ENCODE measurements around the gene CRACR2A. TPM values are rescaled to one million over a fixed set of nuclear protein-coding genes. Genes with fewer than 3 reads are reported as not detected.

Gene CRACR2A
- total RNA-seq, 6 donors from 2014 or later = 5.5 to 19.9 (median 7.2) TPM

DNA sequence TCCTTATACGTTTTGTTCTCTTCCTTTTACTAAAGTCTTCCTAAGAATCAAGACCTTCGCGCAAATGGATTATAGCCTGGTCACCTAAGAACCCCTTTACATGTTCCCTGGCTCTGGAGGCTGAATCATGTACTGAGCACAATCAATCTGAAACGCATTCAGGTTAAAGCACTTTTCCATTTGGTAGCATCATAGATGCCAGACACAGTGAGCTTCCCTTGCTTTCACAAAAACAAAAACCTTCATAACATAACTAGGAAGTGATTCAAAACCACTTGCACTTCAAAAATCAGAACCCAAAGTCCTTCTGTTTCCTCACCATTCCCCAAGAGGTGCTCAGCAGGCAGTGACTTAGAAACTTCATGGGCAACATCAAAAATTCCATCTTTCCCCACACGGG, 105.4 kb downstream of the CRACR2A start:
- Histone ChIP-seq H3K4me3 (no peak overlapping the region), H3K27me3 (no peaks in the 10 kb centered on the region), H3K4me1 (no peaks in the 10 kb centered on the region), H3K9me3 (no peaks in the 10 kb centered on the region), H3K27ac (no peak overlapping the region), H3K36me3 (peaks cover 0 to 10% (median 2%) of the 10 kb centered on the region in 4 donors)
- no peak for DNase-seq
- 90 to 93% methylated on average over 5 of the region's 5 CpGs for WGBS, 2 donors
- TF ChIP-seq POLR2A (IDR thresholded peaks at IDR 0.05) = no peak
- TF ChIP-seq EP300 (IDR thresholded peaks at IDR 0.05) = no peak
- TF ChIP-seq, protein P1, sequence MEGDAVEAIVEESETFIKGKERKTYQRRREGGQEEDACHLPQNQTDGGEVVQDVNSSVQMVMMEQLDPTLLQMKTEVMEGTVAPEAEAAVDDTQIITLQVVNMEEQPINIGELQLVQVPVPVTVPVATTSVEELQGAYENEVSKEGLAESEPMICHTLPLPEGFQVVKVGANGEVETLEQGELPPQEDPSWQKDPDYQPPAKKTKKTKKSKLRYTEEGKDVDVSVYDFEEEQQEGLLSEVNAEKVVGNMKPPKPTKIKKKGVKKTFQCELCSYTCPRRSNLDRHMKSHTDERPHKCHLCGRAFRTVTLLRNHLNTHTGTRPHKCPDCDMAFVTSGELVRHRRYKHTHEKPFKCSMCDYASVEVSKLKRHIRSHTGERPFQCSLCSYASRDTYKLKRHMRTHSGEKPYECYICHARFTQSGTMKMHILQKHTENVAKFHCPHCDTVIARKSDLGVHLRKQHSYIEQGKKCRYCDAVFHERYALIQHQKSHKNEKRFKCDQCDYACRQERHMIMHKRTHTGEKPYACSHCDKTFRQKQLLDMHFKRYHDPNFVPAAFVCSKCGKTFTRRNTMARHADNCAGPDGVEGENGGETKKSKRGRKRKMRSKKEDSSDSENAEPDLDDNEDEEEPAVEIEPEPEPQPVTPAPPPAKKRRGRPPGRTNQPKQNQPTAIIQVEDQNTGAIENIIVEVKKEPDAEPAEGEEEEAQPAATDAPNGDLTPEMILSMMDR (IDR thresholded peaks at IDR 0.05) = no peak
- TF ChIP-seq POLR2AphosphoS5 (IDR thresholded peaks at IDR 0.05) = no peak
- no peak for ATAC-seq (ENCODE audit: low FRiP score in 2 of 2)

DNA sequence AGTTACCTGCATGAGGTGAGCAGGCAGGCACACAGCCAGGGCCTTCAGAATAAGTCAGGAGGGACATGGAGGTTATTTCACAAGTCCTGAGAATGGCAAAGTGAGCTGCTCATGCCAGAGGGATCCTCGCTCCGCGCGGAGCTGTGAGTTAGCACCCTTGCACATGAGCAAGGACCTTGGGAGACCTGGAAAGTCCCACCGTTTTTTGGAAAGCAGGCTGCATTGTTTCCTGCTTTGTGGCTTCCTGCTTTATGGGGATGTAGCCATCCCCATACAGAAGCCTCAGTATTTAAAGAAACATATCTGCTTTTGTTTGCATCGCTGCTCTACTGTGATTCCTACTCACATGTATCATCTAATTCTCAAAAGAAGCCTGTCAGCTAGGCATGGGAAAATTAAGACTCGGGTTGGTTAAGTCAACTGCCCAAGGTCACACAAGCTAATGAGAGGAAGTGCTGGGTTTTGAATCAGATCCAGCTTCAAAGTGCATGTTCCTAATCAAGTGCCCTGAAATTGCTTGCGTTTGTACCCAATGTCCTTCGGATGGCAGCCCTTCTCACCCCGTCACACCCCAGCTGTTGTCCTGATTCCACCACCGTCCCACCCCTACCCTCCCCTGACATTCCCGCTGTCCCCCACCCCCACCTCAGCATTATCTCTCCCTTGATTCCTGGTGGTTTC, 106.2 kb downstream of the CRACR2A start:
- TF ChIP-seq, protein P1 (IDR thresholded peaks at IDR 0.05) = no peak
- TF ChIP-seq POLR2A (IDR thresholded peaks at IDR 0.05) (no peak), EP300 (IDR thresholded peaks at IDR 0.05) (no peak), POLR2AphosphoS5 (IDR thresholded peaks at IDR 0.05) (no peak)
- Histone ChIP-seq H3K4me3 (no peak overlapping the region), H3K36me3 (peaks cover 0 to 10% (median 2%) of the 10 kb centered on the region in 4 donors), H3K9me3 (no peaks in the 10 kb centered on the region), H3K4me1 (no peaks in the 10 kb centered on the region), H3K27ac (no peak overlapping the region), H3K27me3 (no peaks in the 10 kb centered on the region)
- DNase-seq = no peak
- 67% methylated on average over 11 to 12 of the region's 12 CpGs for WGBS, 2 donors
- no peak for ATAC-seq (ENCODE audit: low FRiP score in 2 of 2)

DNA sequence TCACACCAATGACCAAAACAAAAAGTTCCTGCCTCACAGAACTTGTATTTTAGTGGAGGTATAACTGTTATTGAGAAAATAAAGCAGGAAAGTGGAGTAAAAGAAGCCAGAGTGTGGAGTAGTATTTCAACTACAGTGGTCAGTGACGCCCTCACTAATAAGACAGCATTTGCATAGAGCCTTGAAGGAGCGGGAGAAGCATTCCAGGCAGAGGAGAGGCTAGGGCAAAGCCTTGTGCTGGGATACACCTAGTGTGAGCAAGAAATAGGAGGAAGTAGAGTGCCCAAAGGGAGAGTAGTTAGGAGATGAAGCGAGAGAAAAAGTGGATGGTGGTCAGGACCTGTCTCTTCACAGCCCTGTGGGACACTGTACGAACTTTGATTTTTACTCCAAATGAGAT, 107.8 kb downstream of the CRACR2A start:
- H3K36me3 ChIP-seq = peaks cover 0 to 10% (median 2%) of the 10 kb centered on the region in 4 donors
- TF ChIP-seq POLR2AphosphoS5 (IDR thresholded peaks at IDR 0.05) = no peak
- TF ChIP-seq, protein P1 (IDR thresholded peaks at IDR 0.05) = no peak
- H3K27ac ChIP-seq = no peak overlapping the region
- 92 to 96% methylated on average over 4 of the region's 4 CpGs for WGBS, 2 donors
- H3K27me3 ChIP-seq = no peaks in the 10 kb centered on the region
- no peak for DNase-seq
- no peak overlapping the region for H3K4me3 ChIP-seq
- no peaks in the 10 kb centered on the region for H3K4me1 ChIP-seq
- no peaks in the 10 kb centered on the region for H3K9me3 ChIP-seq
- ATAC-seq (ENCODE audit: low FRiP score in 2 of 2) = no peak

DNA sequence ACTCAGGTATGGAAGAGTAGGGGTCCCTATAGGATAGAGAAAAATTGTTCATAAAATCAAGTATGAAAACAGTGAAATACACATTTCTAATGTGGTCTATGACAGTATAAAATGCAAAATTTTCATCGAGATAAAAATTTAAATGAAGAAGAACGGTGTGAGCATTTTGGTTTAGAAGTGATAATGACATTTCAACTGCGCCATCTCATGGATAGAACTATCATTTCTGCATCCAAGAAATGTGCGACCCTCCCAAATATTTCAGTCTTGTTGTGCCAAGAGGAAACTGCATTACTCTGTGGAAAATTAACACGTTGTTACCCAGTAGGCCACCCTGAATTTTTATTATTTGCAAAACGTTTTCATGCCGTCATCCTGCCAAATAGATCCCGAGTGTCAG, 108.8 kb downstream of the CRACR2A start:
- H3K27ac ChIP-seq = no peak overlapping the region
- 64 to 68% methylated on average over 8 of the region's 8 CpGs for WGBS, 2 donors
- H3K36me3 ChIP-seq = peaks cover 0 to 10% (median 2%) of the 10 kb centered on the region in 4 donors
- H3K4me1 ChIP-seq = no peaks in the 10 kb centered on the region
- TF ChIP-seq POLR2A (IDR thresholded peaks at IDR 0.05) (no peak), POLR2AphosphoS5 (IDR thresholded peaks at IDR 0.05) (no peak), EP300 (IDR thresholded peaks at IDR 0.05) (no peak)
- TF ChIP-seq, protein P1 (IDR thresholded peaks at IDR 0.05) = no peak
- no peak overlapping the region for H3K4me3 ChIP-seq
- H3K9me3 ChIP-seq = no peaks in the 10 kb centered on the region
- DNase-seq (no peak), ATAC-seq (ENCODE audit: low FRiP score in 2 of 2) (no peak)
- H3K27me3 ChIP-seq = no peaks in the 10 kb centered on the region

DNA sequence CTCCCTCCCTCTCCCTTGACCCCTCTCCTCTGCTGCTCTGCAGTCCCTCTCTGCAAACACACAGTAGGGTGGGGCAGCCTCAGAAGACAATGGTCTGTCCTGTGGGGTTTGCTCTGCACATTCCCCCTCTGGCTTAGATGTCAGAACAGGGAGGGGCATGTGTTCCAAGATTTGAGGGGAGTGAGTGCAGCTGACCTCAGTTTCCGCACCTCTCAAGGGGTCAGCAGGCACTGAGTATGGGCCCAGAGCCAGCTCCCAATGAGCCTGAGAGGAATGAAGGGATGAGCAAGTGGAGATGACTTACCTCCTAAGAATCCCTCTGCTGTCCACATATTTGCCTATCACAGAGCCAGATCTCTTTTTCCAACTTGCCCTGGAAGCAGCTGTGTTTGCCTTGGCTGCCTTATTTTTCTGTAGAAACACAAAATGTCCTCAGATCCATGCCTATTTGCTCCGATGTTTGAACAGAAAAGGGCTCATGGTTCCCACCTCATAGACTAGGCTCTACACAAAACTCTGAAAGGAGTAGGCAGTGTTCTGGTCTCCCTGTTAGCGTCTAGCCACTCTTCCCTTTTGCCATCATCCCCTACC, 111.4 kb downstream of the CRACR2A start:
- WGBS, 2 donors = 78 to 95% methylated on average over 3 of the region's 3 CpGs
- H3K9me3 ChIP-seq = no peaks in the 10 kb centered on the region
- TF ChIP-seq POLR2A (IDR thresholded peaks at IDR 0.05) (no peak), EP300 (IDR thresholded peaks at IDR 0.05) (no peak), POLR2AphosphoS5 (IDR thresholded peaks at IDR 0.05) (no peak)
- TF ChIP-seq, protein P1 (IDR thresholded peaks at IDR 0.05) = no peak
- no peak overlapping the region for H3K4me3 ChIP-seq
- ATAC-seq (ENCODE audit: low FRiP score in 2 of 2) (peak in 1 of 2 donors; percentile 79), DNase-seq (no peak)
- no peaks in the 10 kb centered on the region for H3K27me3 ChIP-seq
- no peaks in the 10 kb centered on the region for H3K4me1 ChIP-seq
- H3K36me3 ChIP-seq = peaks cover 0 to 12% (median 3%) of the 10 kb centered on the region in 4 donors
- no peak overlapping the region for H3K27ac ChIP-seq

Data from upper lobe of left lung (tissue), 6 donors.